ENCODE data around the gene SPEN. TPM values are rescaled to one million over a fixed set of nuclear protein-coding genes. Genes with fewer than 3 reads are reported as not detected.

SPEN gene
- total RNA-seq, 2 donors from 2014 or later: 46.7 to 47.6 TPM

GRCh38 chr1:15850471-15851001 lies 3.0 kb downstream of the SPEN start:
- ATAC-seq (no peak), DNase-seq (no peak)
- intact Hi-C loops (cut with DNase I, micrococcal nuclease): no loop called here

- intact Hi-C loops (cut with DNase I, micrococcal nuclease): no loop called here
- no peak for DNase-seq
Observed at GRCh38 chr1:15851210-15852035, 3.9 kb downstream of the SPEN start.

GRCh38 chr1:15852036-15852827 lies 4.7 kb downstream of the SPEN start:
- intact Hi-C loops (cut with DNase I, micrococcal nuclease): no loop called here
- ATAC-seq: no peak

More at GRCh38 chr1:15851210-15852035, 3.9 kb downstream of the SPEN start:
- ATAC-seq: no peak

GRCh38 chr1:15852828-15853302 lies 5.4 kb downstream of the SPEN start:
- intact Hi-C loops (cut with DNase I, micrococcal nuclease): no loop called here
- ATAC-seq: no peak
- no peak for DNase-seq

More at GRCh38 chr1:15852036-15852827, 4.7 kb downstream of the SPEN start:
- DNase-seq: no peak

- no peak for ATAC-seq
- intact Hi-C loops (cut with DNase I, micrococcal nuclease): no loop called here
- no peak for DNase-seq
Observed at GRCh38 chr1:15856888-15857287, 9.4 kb downstream of the SPEN start.

GRCh38 chr1:15858069-15858670 lies 10.7 kb downstream of the SPEN start:
- DNase-seq (no peak), ATAC-seq (peak; percentile 26)
- intact Hi-C loops (cut with DNase I, micrococcal nuclease): no loop called here

- DNase-seq: no peak
- intact Hi-C loops (cut with DNase I, micrococcal nuclease): no loop called here
- ATAC-seq: no peak
Observed at GRCh38 chr1:15858672-15859372, 11.3 kb downstream of the SPEN start.

GRCh38 chr1:15863156-15863901 lies 15.8 kb downstream of the SPEN start:
- ATAC-seq (no peak), DNase-seq (no peak)
- intact Hi-C loops (cut with DNase I, micrococcal nuclease): no loop called here

GRCh38 chr1:15866721-15867201 lies 19.3 kb downstream of the SPEN start:
- no peak for ATAC-seq
- DNase-seq: no peak
- intact Hi-C loops (cut with DNase I, micrococcal nuclease): no loop called here

GRCh38 chr1:15867288-15867687 lies 19.8 kb downstream of the SPEN start:
- intact Hi-C loops (cut with DNase I, micrococcal nuclease): no loop called here
- DNase-seq (no peak), ATAC-seq (no peak)

- ATAC-seq (no peak), DNase-seq (no peak)
- intact Hi-C loops (cut with DNase I, micrococcal nuclease): no loop called here
Observed at GRCh38 chr1:15869413-15869812, 21.9 kb downstream of the SPEN start.

GRCh38 chr1:15870421-15870820 lies 22.9 kb downstream of the SPEN start:
- ATAC-seq (no peak), DNase-seq (no peak)
- intact Hi-C loops (cut with DNase I, micrococcal nuclease): no loop called here

GRCh38 chr1:15874471-15874870 lies 27.0 kb downstream of the SPEN start:
- DNase-seq (no peak), ATAC-seq (no peak)
- intact Hi-C loops (cut with DNase I, micrococcal nuclease): no loop called here

GRCh38 chr1:15876357-15877055 lies 29.0 kb downstream of the SPEN start:
- DNase-seq (no peak), ATAC-seq (no peak)
- intact Hi-C loops (cut with DNase I, micrococcal nuclease): no loop called here

- ATAC-seq: no peak
- DNase-seq: no peak
- intact Hi-C loops (cut with DNase I, micrococcal nuclease): no loop called here
Observed at GRCh38 chr1:15881961-15882360, 34.5 kb downstream of the SPEN start.

GRCh38 chr1:15882665-15883064 lies 35.2 kb downstream of the SPEN start:
- intact Hi-C loops (cut with DNase I, micrococcal nuclease): no loop called here
- ATAC-seq: no peak
- DNase-seq: no peak

GRCh38 chr1:15883326-15883725 lies 35.8 kb downstream of the SPEN start:
- no peak for DNase-seq
- intact Hi-C loops (cut with DNase I, micrococcal nuclease): no loop called here

More at GRCh38 chr1:15883326-15883725, 35.8 kb downstream of the SPEN start:
- no peak for ATAC-seq
